IPS DF 19.7 (cell line): ENCODE results near the gene PPP1R9A.

Source experiments
- DNase-seq: peaks from one replicate; pipeline ENCODE4 v3.0.0-alpha.2; 2013; ENCODE audit warnings: low read depth, low spot score

Gene PPP1R9A

DNA sequence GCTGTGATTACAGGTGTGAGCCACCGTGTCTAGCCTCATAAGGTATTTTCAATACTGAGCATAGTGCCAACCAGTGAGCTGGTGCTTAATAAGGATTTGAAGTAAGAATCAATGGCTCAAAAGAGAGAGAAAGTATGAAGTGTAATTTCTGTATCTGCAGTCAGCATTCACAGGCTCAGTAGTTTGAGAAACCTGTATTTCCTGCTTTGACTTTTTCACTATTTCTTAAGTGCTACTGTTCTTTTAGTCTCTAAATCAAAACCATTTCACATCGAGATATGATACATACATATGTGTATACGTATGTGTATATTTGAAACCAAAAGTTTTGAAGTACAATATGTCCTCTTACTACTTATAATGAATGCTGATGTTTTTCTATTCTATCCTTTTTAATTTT, 189.9 kb downstream of the PPP1R9A start:
- DNase-seq: no peak

DNA sequence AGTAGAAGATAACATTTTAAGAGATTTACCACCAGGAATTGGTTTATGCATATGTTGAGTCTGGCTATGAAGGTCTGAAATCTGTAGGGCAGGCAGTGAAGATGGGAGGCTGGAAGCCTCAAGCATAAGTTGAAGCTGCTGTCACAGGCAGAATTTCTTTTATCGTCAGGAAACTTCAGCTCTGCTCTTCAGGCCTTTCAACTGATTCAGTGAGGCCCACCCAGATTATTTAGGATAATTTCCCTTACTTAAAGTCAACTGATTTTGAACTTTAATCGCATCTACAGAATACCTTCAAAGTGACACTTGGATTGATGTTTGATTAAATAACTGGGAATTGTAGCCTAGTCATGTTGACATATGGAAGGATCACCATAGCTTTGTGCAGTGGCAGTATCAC, 190.5 kb downstream of the PPP1R9A start:
- DNase-seq: no peak

DNA sequence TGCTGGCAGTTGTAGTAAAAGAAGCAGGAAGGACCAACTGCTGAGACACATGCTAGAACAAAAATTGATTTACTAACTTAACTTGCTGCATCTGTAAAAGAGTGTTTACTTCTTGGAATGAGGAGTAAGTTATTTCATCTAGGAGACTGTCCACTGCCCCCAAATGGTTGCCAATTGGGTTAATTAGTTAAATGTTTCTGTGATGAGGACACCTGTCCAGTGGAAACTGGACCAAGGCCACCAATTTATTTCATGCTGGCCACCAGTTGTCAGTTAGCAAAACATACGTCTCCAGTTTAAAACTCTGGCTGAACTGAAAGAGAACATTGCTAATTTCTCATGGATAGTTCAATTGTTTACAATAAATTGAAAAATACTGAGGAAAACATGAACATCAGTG, 191.7 kb downstream of the PPP1R9A start:
- DNase-seq: no peak

DNA sequence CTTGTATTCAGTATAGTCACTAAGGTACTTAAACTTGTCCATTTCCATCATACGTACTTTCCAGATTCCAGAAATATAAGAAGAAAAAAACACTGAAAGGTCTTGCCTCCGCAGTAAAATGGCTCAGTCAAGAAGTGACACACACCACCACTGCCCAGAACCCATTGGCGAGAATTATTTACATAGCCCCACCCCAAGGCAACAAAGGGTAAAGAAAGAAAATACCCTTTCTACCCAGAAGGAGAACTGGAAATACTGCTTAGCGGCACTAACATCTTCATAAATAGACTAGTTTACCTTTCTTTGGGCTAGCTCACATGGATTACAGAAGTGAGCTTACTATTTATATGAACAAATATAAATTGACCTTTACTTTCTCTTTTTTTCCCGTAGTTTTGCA, 194.0 kb downstream of the PPP1R9A start:
- no peak for DNase-seq

DNA sequence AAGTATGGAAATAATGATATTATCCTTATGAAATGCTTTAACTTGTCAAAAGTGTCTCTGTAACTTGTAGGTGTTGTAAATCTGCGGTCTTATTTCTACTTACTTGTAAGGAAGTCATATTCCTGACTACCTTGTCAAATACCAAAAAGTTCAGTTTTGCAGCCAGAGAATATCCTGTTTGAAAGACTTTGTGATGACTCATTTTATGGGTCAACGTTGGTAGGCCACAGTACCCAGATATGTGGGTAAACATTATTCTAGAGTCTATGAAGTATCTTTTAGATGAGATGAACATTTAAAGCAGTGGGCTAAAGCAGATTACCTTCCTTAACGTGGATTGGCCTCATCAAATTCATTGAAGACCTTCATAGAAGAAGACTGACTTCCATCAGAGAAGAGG, 195.3 kb downstream of the PPP1R9A start:
- no peak for DNase-seq

DNA sequence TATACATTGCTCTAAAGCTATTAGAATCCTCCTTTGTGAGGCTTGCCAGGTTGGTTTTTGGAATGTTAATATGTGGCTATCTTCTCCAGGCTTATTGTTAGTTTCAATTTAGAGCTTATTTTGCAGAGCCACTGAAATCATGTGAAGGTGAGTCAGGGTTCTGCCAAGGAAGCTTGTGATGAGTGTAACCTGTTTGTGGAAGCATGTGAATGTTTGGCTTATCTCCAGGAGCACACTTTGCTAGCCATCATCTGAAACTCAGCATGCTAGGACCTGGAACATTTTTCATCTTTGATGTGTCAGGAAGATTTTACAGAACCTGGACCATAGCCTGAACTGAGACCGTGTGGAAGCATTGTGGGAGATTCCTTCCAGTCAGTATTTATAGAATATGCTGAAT, 197.3 kb downstream of the PPP1R9A start:
- no peak for DNase-seq

DNA sequence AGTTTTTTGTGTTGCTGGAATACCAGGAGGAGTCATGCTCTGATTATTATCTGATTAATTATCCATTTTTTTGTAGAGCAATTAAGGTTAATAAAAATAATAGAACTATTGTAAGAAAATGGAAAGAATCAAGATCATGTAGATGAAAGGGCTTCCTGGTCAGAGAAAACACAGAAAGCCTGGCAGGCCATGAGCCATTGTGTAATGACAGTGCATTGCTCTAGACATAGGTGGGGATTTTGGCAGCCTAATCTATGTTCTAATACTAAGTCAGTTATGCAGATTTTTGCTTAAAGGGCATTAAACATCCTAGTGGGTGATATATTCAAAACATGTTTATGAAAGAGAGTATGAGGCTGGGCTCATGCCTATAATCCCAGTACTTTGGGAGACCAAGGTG, 198.2 kb downstream of the PPP1R9A start:
- no peak for DNase-seq

DNA sequence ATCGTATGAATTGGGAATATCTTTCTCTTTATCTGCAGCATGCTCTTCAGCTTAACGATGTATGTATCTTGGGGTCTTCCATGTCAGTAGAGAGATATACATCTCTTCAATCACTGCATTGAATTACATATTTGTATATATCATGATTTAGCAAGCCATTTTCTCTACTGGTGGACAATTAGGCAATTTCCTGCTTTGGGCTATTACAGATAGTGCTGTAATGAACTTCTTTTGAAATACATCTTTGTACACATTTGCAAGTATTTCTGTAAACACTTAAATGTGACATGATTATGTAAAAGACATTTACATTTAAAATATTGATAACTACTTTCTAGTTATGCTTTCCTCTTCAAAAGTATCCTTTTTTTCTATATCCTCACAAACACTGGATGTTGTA, 199.0 kb downstream of the PPP1R9A start:
- no peak for DNase-seq

DNA sequence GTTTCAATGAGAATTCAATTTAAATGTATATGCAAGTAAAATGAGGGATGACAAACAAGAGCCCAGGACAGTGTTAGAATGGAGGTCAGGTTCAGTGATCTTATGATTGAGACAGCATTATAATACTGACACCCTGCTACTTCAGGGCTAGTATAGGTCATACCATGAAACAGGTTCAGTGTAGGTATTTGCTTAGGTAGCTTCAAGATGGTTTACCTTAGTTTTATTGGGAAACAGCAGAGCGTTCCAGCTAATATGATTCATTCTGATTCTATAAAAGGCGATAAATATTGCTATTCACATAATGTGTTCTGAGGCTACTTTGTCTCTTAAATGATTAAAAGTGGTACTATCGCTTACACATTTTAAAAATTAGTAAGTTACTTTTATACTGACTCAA, 203.3 kb downstream of the PPP1R9A start:
- no peak for DNase-seq

DNA sequence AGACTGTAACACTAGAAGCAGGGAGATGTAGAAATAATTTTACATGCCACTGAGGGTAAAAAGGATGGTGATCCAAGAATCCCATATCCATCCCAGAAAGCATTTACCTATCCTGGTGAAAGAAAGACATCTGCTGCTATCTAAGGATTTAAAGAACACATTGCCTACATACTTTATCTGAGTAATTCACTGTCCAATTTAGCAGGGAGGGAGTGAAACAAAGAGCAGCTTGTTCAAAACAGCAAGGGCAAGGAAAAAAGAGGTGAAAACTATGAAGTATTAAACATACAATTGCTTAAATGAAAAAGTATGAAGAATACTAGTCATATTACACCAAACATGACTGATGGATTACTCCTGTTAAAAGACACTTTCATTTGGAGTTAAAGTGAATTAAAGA, 206.2 kb downstream of the PPP1R9A start:
- no peak for DNase-seq

DNA sequence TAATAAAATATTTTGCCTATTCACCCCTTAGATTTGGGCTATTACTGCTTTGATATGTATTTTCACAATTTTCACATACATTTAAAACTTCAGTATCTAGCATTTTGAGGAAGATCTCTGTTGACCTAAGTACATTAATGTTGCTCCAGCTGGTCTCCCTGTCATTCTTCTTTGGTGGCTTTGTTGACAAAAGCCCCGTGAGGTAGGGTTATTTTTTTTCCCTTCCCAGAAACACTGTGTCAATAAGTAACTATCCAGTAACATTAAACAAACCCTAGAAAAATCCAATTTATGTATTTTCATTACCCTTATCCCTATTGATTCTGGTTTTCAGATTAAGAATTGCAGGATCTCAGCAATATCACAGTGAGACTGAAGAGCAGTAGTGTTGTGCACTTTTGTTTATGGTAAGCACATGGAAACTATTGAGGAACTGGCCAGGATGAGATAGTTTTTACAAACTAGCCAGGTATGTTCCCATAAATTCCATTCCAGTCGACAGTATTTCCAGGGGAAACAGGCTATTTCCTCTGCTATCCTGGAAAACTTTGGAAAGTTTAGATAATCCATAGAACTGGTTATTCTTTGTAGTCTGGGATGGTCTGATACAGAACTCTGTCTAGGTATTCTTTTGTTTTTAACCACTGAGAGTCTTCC, 218.8 kb downstream of the PPP1R9A start:
- no peak for DNase-seq

DNA sequence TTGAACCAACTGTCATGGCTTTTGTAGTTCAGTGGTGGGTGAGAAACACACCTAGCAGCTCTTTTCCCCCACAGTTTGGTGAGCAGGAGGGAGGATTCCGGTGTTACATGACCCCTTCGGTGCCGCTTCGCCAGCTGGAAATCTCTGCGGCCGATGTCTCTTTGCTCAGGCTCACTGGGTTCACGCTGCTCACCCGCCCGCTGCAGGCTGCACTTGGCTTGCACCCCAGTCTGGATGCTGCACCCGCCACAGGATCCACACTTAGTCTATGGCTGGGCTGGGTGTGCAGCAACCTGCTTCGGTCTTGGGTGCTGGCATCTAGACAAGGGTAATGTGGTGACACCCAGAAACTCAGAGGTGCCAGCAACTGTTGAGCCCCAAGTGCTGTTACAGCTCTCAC, 225.1 kb downstream of the PPP1R9A start:
- DNase-seq: no peak

DNA sequence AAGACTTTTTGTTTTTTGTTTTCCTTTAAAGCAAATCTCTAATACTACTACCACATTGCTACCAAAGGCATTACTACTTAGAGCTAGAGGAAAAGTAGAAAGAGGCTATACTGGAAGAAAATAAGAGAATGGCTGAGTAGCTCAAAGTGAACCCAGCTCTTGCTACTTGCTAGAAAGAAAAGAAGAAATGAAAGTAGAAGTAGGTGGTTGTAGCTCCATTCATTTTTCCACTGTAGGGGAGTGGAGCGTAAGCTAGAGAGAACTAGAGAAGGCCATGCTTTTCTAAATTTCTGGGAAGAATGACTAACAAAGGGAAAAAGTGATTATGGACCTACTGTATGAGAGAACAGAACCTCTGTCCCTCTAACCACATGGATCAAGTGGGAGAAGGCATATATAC, 232.5 kb downstream of the PPP1R9A start:
- no peak for DNase-seq

DNA sequence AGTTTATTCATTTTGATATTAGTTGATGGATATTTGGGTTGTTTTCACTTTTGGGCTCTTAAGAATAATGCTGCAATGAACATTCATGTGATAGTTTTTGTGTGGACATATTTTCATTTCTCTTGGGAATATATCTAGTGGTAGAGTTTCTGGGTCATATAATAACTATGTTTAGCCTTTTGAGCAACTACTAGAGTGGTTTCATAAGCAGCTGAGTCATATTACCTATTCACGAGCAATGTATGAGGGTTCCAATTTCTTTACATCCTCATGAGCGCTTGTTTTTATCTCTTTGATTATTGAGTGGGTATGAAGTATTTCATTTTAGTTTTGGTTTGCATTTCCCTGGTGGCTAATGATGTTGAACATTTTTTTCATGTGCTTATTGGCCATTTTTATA, 234.4 kb downstream of the PPP1R9A start:
- DNase-seq: no peak

DNA sequence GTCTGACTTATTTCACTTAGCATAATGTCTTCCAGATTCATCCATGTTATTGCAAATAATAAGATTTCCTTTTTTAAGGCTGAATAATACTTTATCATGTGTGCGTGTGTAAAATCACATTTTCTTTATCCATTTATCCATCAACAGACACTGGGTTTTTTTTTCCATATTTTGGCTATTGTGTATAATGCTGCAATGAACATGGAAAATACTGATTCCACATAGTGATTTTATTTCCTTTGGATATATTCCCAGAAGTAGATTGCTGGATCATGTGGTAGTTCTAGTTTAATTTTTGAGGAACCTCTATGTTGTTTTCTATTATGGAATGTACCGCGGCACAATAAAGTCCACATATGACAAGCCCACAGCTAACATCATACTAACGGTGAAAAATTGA, 236.9 kb downstream of the PPP1R9A start:
- DNase-seq: no peak

DNA sequence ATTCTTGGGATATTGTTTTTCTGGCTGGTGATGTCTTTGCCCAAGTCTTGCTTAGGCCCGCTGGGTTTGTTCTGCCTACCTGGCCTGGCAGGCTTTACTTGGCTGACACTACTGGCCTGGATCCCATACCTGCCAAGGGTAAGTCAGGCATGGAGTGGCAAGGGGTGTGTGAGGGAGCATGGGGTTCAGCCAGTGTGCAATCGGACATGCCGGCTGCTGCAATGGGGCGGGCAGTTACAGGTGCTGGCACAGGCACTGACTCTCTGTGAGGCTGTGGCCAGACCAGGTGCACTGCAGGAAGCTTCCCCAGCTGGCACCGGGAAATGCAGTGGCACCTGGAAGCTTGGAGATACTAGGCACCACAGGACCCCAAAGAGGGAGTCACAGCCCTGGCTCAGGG, 248.6 kb downstream of the PPP1R9A start:
- DNase-seq: no peak

DNA sequence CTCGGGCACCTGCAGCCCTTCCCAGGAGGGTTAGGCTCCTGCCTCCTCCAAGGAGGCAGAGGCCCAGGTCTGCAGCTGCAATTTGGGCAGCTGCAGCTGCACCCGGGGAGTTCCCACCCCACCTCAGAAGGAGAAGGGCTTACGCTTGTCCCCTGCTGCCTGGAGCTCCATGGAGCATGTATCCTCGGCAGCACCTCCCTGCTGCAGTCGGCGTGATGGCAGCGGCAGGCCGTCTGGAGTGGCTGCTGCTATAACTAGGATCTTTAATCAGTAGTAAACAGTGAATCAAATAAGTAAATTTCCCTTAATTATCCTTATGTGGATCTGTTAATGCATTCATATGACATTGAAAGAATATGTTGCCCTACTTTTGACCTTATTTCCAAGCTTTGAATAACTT, 250.0 kb downstream of the PPP1R9A start:
- no peak for DNase-seq

DNA sequence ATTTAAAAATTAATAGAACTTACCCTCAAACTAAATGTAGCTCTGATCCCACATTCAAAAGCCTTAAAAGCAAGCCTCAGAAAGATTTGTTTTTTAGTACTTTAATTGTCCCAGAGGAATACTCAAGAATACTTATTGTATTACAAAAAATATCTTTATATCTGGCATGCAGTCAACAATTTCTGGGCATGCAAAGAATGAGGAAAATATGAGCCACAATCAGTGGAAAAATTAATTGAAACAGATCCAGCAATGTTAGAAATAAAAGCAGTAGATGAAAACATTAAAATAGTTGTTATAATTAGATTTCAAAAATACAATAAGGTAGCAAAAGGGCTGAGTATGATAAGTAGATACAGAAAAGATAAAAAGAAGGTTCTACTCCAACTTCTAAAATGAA, 262.3 kb downstream of the PPP1R9A start:
- no peak for DNase-seq

DNA sequence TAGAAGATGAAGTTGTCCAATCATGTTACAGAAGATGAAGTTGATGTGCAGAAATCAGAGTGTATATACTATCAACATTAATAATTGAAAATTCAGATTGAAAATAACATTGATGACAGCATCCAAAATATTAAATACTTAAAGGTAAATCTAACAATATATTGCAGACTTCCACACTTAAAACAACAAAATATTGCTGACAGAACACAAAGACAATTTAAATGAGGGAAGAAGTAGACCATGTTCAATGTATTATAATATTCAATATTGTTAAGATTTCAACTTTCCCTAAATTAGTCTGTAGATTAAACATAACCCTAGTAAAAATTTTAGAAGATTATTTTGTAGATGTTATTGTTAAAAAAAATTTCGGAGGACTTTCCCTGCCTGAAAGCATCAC, 265.0 kb downstream of the PPP1R9A start:
- DNase-seq: no peak

DNA sequence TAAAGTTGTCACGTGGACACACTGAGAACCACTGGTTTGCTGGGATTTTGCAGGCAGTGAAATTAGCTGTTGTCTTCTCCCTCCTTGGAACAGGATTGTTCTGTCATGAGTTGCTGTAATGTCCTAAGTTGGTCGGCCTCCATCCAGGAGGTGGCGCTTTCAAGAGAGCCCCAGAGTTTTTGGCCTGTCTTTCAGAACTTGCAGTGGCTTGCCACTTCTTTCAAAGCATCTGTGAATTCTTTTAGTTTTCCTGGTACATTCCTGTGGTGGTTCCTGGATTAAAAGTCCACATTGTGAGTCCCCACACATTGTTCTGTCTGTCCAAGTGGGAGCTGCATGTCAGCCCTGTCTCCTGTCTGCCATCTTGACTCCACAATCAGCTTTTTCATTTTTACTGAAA, 283.1 kb downstream of the PPP1R9A start:
- no peak for DNase-seq

DNA sequence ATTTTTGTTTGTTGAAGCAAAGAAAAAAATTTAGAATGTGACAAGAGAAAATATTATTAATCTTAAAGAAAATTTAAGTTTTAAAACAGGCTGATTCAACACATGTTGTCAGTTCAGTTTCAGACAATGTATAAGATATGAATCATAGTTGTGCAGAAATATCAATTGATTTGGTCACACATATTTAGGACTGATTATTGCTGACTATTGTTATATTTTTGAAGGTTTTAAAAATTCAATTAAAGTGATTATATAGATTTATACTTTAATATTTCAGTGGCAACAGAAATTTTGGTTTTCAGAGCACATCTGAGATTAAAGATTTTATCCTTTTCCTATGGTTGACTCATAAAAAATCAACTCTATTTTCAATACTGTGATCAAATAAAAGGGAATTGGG, 284.4 kb downstream of the PPP1R9A start:
- no peak for DNase-seq

DNA sequence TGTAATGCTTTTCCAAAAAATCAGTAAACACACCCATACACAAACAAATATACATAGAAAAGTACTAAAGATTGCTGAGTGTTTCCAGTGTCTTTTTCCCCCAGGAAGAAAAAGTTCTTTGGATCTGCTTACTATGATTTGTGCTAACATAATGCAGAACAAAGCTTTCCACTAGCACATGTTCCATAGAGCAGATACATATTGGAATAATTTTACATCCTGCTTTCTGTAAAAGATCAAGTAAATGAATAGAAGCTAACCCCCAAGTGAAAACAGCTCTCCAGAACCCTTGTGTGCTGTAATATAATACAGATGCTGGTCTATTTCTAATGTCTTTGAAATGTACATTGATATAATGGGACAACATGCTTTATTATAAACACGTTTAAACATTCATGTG, 291.5 kb downstream of the PPP1R9A start:
- DNase-seq: no peak

DNA sequence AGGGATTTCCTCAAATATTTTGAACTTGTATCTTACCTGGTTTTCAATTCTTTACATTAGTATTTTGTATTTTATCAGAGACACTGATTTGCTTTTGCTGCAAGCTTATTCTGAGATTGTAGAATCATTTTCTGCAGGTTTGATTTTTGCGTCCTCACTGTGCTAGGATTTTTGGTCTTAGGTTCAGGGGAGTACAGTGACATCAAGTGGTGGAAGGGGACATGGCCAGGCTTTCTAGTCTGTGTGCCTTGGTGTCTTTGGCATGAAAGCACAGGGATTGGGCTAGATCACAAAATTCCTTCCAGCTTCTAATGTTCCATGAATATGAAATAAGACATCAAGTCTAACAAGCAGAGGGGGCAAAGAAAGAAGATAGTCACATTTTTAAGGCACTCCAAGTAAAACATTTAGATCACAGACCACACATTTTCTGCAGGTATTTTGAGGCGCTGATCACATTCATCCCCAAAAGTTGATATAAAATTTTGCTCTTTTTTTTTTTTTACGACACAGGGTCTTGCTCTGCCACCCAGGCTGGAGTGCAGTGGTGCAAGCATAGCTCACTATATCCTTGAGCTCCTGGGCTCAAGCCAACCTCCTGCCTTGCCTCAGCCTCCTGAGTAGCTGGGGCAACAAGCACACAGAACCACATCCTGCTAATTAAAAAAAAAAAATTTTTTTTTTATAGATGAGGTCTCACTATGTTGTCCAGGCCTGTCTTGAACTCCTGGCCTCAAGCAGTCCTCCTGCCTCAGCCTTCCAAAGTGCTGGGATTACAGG, 292.6 kb downstream of the PPP1R9A start:
- no peak for DNase-seq

DNA sequence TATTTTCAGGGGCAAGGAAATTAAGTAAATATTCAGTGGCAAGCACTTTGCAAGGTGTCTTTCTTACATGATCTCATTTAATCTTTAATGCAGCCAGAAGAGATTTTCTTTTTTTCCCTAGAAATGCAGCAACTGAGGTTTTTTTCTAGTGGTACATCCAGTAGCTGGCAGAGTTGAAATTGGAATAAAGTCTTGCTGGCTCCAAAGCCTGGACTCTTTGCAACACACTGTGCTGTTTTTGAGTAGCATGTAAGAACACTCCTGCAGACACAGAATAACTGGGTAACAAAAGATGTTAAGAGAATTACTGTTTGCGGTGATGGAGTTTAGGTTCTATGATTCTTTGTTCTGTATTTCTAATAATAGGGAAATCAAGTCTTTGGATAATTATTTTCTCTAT, 293.3 kb downstream of the PPP1R9A start:
- no peak for DNase-seq
